ENCODE data around the gene MAML2.

Gene MAML2

DNA sequence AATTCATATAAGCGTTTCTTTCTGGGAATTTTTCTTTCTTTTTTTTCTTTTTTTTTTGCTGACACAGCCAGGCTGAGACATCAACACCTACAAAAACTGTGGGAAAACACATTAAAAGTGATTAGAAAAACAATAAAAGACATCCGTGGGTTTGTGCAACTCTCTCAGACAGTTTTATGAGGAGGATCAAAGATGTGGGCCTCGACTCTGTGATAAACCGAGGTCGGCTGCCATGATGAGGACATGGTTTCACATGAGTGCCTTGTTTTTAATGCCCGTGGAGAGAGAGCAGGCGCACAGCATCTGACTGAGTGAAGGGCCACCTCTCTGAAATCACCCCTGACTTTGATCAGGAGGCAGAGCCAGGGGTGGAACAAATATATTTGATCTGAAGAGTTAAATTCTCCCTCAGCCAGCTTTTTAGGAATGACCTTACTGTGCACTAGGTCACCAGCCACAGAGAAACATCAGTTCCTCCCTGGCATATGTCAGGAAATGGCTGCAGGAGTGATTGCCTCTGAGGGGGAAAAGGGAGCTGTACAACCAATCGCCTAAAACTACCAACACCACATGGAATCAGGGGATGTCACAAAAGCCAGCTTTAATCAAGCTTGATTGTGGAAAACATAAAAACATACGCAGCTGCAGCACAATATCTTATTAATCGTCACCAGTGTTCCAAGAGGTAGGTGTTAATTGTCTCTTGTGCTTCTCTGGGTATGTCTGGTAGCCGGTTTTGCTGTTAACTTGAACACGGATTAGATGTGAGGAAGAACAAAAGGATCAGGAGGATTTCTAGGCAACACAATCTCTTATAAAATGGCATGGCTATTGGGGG lies 164.7 kb downstream of the MAML2 start:
- no peak for DNase-seq

DNA sequence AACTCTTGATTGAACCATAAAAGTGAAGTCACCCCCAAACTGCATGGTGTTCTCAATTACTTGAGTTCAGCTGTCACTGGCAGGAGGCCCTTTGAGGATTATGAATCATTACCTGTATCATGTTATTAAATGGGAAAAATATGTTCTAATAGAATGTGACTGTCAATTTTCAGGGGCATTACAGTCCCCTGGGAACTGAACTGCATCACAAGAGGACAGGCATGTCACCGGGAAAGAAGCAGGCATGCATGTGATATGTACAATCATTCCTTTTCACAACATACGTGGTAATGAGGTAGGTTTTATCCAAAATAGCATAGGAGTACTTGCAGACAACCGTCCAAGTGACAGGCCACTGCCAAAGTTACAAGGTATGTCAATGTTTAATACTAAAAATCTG lies 165.8 kb downstream of the MAML2 start:
- DNase-seq = no peak

GRCh38 chr11:96173906-96174305 lies 169.1 kb downstream of the MAML2 start:
- no peak for DNase-seq

DNA sequence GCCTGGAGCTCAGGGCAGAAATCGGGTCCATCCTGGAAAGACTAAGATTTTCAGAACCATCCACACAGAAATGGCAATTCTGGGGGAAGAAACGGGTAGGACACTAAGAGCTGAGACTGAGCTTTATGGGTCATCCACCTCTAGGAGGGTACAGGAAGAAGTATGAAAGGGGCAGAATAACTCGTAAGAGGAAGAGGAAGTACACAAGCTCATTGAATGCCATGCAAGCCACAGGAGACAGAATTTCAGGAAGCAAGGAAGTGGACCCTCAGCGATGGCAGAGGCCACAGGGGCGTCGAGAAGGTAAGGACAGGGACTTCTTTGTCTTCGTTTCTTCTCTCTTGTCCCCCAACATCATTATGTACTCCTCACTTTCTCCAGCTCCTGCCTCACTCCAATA lies 169.6 kb downstream of the MAML2 start:
- no peak for DNase-seq

GRCh38 chr11:96172604-96173003 lies 170.4 kb downstream of the MAML2 start:
- no peak for DNase-seq

- no peak for DNase-seq
These were observed 173.7 kb downstream of the MAML2 start for GRCh38 chr11:96169250-96169649.

DNA sequence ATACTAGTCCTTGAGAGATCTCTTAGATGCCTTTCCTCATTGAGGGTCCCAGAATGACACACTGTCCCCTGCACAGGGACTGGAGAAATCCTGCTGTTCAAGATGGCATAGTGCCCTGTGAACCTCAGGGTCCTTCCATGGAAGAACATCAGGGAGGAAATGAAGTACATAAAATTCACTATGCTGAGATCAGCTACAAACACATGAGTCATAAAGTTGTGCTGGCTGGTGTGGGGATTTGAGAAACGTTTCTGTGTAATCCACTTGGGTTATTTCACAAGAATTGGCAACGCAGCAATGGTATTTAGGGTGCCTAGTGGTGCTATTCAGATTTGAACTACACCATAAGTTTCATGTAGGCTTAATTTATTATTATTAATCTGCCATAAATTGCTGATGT lies 174.4 kb downstream of the MAML2 start:
- no peak for DNase-seq

GRCh38 chr11:96167787-96168186 lies 175.2 kb downstream of the MAML2 start:
- no peak for DNase-seq

DNA sequence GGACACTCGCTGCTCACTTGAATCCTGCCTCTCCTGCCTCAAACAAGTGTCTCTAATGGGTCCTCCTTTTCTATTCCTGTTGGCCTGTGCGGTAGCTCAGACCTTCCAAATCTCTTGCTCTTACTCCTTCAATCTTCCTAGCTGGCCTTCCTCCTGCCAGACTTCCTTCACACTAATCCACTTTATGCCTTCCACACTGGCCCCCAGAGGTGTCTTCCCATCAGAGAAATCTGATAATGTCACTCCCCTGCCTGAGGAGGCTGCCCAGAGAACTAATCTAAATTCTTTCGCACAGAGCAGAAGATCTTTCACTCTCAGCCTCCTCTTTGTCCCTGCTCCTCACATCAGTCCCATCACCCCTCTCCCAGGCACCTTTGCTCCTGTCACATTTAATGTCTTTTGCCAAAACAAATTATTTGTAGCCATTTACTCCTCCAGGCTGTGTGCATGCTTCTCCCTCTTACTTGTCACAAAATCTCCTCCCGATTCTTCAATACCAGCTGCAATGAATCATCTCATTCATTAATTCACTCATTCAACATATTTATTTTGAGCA lies 175.7 kb downstream of the MAML2 start:
- no peak for DNase-seq

DNA sequence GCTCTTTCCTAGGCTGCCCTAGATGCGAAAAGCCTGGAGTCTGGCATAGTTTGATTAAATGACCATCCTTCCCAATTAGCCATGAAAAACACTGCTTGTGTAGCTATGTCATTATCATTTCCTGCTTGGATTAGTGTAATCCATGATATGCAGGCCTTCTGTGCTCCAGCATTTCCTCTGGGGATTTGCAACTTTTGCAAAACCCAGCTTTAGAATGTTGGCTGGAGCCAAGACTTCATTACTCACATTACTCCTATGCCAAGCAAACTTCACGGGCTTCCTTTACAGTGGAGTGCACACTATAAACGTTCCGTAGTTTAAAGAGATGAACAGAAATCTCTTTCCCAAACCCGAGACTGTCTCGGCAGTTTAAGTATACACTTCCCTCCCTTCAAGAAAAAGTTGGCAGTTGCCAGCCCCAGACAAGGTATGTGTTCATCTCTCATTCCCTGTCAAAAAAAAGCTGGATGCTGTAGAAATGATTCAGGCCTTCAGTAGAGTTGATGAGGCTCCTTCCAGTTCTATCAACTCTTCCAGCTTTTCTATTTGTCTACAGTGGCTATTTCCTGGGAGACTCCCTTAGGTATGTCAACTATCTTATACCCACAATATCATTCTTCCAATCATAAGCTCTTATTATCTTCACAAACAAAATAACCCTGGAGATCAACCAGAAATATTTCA lies 180.0 kb downstream of the MAML2 start:
- no peak for DNase-seq

GRCh38 chr11:96161307-96162089 lies 181.5 kb downstream of the MAML2 start:
- no peak for DNase-seq

- DNase-seq = no peak
These were observed 182.2 kb downstream of the MAML2 start for GRCh38 chr11:96160732-96161306.

DNA sequence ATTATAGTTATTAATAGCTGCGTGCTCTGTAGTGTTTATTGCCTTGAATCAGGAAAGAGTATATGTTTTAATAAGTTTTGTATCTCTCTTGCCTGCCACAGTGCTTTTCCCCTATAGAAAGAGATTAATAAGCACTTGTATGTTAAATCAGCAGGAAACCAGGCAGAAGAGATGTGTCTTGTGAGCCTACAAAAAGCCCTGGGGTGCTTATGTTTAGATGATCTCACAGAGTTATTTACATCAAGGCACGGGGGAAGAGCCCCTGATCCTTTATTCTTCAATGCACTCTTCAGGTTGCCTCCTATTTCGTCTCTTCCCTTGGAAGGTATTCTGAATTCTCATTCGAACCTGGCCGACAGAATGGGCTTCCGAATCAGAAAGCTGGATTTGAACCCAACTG lies 183.0 kb downstream of the MAML2 start:
- DNase-seq = no peak

DNA sequence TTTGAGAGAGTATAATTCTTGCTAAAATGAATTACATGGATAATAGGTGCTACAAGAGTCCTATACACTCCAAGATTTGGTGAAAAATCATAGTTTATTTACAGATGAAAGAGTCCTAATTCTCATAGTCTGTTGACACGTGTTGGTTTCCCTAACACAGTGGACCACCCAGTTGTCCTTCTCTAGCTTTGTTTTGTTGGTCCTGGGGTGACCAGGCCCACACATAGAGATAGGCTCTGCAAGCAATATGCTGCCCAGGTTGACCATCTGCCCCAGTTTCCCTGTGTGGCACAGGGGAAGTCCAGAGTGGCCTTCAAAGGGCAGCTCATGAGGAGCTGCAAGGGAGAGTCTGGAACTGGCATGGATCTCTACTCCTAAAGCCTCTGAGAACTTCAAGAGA lies 184.9 kb downstream of the MAML2 start:
- DNase-seq = no peak

DNA sequence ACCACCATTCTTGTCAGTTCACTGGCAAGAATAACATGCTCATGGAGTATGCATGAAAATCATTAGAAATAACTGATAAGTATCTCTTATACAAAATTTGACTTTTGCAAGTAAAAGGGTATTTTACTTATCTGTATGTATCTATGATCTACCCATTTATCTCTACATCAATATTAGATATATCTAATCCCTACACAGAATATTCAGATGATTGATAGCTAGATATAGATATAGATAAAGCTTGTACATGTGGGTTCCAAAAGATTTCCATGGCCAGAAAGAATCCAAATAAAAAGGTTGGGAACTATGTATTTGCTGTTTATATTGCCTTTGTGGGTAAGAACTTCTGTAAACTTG lies 185.5 kb downstream of the MAML2 start:
- DNase-seq = no peak

DNA sequence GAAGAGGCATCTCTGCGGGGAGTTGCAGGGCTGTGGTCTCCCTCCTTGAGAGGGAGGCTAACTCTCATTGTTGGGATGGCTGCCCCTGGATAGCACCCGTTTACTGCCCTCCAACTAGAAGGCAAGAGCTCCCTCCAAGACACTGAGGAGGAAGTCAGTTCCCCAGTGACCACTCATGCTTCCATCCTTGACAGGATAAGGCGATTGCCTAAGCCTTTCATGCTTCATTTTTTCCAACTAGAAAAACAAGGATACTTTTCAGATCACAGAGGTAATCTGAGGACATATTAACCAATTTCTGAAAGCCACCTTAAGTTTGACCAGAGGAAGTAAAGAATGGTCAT lies 186.6 kb downstream of the MAML2 start:
- DNase-seq = no peak

- no peak for DNase-seq
These were observed 187.2 kb downstream of the MAML2 start for GRCh38 chr11:96155627-96156378.

DNA sequence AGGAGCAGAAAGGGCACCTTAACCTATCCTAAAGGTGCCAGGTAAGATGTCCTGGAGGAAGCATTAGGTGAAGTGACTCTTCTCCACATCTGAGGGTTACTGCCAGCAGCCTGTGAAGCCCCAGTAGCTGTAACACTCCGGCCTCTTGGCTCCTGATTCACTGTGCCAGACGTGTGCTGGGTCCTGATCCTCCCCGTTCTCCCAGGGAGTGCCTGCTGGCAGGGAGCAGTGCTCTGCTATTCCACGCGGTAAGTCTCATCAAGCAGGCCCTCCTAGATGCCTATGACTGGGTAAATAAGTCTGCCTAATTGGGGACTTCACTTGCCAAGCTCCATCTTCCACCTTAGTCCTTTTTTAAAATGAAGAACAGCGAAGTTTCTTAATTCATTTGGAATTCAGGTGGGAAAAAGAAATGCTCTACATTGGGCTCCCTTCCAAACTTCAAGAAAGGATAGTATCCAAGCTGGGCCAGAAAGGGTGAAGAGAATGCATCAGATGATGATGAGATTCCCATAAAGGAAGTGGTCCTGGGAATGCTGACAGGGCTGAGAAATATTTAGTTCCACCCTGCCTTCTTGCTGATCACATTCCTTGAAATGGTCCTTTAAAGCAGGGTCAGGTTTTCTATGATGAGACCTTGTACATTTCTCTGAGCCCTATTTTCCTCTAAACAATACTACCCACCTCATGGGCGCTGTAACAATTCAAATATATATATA lies 188.0 kb downstream of the MAML2 start:
- no peak for DNase-seq

GRCh38 chr11:96152623-96153022 lies 190.4 kb downstream of the MAML2 start:
- no peak for DNase-seq

GRCh38 chr11:96151501-96151900 lies 191.5 kb downstream of the MAML2 start:
- no peak for DNase-seq

GRCh38 chr11:96150609-96151008 lies 192.4 kb downstream of the MAML2 start:
- DNase-seq = no peak
